ENCODE results near the gene ADAMTS4. TPM values are rescaled to one million over a fixed set of nuclear protein-coding genes. Genes with fewer than 3 reads are reported as not detected.

The ADAMTS4 gene
- total and polyA plus RNA-seq, 2 donors (not counting 1 experiment from before 2014, with no cell fraction given): 0.10 TPM; not detected in 1

- Histone ChIP-seq H3K27ac (ENCODE audit: low read length in 2 of 2) (peak overlapping the region; percentile 89 to 92), H3K79me2 (ENCODE audit: control insufficient read depth, insufficient read depth, low read length) (peaks cover 29% of the 10 kb centered on the region), H3K4me3 (ENCODE audit: control extremely low read depth in 1 of 5, extremely low read depth in 1 of 5, insufficient read depth in 1 of 5, low read depth in 2 of 5, low read length in 4 of 5) (peak overlapping the region in 4 of 5 experiments; percentile 69 to 82 (median 74)), H3K9ac (ENCODE audit: low read length) (peak overlapping the region; percentile 78), H2AFZ (ENCODE audit: insufficient read depth, low read depth, low read length, poor library complexity, severe bottlenecking) (no peak overlapping the region), H3K36me3 (replicated peaks in 1 of 2; ENCODE audit: control extremely low read depth in 1 of 2, control insufficient read depth in 1 of 2, extremely low read depth in 1 of 2, insufficient read depth in 2 of 2, low read length in 1 of 2) (peaks cover 0 to 35% of the 10 kb centered on the region in 2 experiments), H4K20me1 (ENCODE audit: control insufficient read depth, insufficient read depth, low read length, poor library complexity, severe bottlenecking) (no peaks in the 10 kb centered on the region), H3K9me3 (ENCODE audit: control extremely low read depth in 1 of 3, control insufficient read depth in 2 of 3, insufficient read depth in 1 of 3, low read length in 2 of 3) (no peaks in the 10 kb centered on the region), H3K4me2 (replicated peaks; ENCODE audit: low read depth, low read length, poor library complexity, severe bottlenecking) (peak overlapping the region; percentile 95), H3K4me1 (ENCODE audit: control insufficient read depth in 2 of 2, insufficient read depth in 2 of 2, low read length in 2 of 2) (peaks cover 28 to 36% of the 10 kb centered on the region in 2 donors), H3K27me3 (replicated peaks in 1 of 4; ENCODE audit: control extremely low read depth in 1 of 4, control insufficient read depth in 3 of 4, insufficient read depth in 4 of 4, low read length in 3 of 4) (no peaks in the 10 kb centered on the region)
- peaks cover 57% of the 10 kb centered on the region for H3K4me1 Mint-ChIP-seq
- intact Hi-C loops (cut with micrococcal nuclease): no loop called here
- WGBS (ENCODE audit: insufficient coverage): 91% methylated on average over 7 of the region's 14 CpGs
- CTCF ChIA-PET: interaction anchor here (0.5 to 4.8 kb wide), 22 partner anchors 10 to 218 kb away, joined by 3 to 47 read pairs (median 6); partner anchors contain the start of genes ARHGAP30, B4GALT3, DEDD and NDUFS2
- no peak for DNase-seq
- H3K27me3 Mint-ChIP-seq: no peaks in the 10 kb centered on the region
- H3K4me3 Mint-ChIP-seq: peak overlapping the region; percentile 52
- H3K27ac Mint-ChIP-seq: peak overlapping the region; percentile 77
- POLR2A ChIA-PET: interaction anchor here (0.6 to 2.2 kb wide), 11 partner anchors 8 to 125 kb away, joined by 3 to 12 read pairs (median 4); partner anchors contain the start of genes B4GALT3, TOMM40L, UFC1 and USF1
- no peak for ATAC-seq (ENCODE audit: low read depth)
- no peaks in the 10 kb centered on the region for H3K9me3 Mint-ChIP-seq (ENCODE audit: insufficient read depth)
- TF ChIP-seq CTCF (IDR thresholded peaks at IDR 0.05) (no peak), EZH2 (IDR thresholded peaks at IDR 0.05; ENCODE audit: borderline replicate concordance, insufficient read depth, low read depth, low read length, poor library complexity, severe bottlenecking) (no peak)
Observed at GRCh38 chr1:161164901-161165610, 33.8 kb downstream of the ADAMTS4 start.

- ChIA-PET CTCF (interaction anchor here (1.1 to 4.4 kb wide), 5 partner anchors 11 to 220 kb away, joined by 3 to 47 read pairs (median 19); partner anchors contain the start of gene B4GALT3), POLR2A (interaction anchor here (0.7 kb wide), 1 partner anchor 24 kb away, joined by 3 read pairs; no protein-coding TSS in a partner anchor)
- Mint-ChIP-seq H3K9me3 (ENCODE audit: insufficient read depth) (no peaks in the 10 kb centered on the region), H3K4me3 (no peak overlapping the region), H3K27me3 (no peaks in the 10 kb centered on the region), H3K27ac (peak overlapping the region; percentile 17), H3K4me1 (peaks cover 66% of the 10 kb centered on the region)
- Histone ChIP-seq H3K36me3 (replicated peaks in 1 of 2; ENCODE audit: control extremely low read depth in 1 of 2, control insufficient read depth in 1 of 2, extremely low read depth in 1 of 2, insufficient read depth in 2 of 2, low read length in 1 of 2) (peaks cover 0 to 27% of the 10 kb centered on the region in 2 experiments), H3K4me2 (replicated peaks; ENCODE audit: low read depth, low read length, poor library complexity, severe bottlenecking) (no peak overlapping the region), H3K9me3 (ENCODE audit: control extremely low read depth in 1 of 3, control insufficient read depth in 2 of 3, insufficient read depth in 1 of 3, low read length in 2 of 3) (peaks cover 0 to 3% (median 0%) of the 10 kb centered on the region in 3 donors), H4K20me1 (ENCODE audit: control insufficient read depth, insufficient read depth, low read length, poor library complexity, severe bottlenecking) (no peaks in the 10 kb centered on the region), H2AFZ (ENCODE audit: insufficient read depth, low read depth, low read length, poor library complexity, severe bottlenecking) (no peak overlapping the region), H3K27ac (ENCODE audit: low read length in 2 of 2) (no peak overlapping the region), H3K79me2 (ENCODE audit: control insufficient read depth, insufficient read depth, low read length) (peaks cover 36% of the 10 kb centered on the region), H3K9ac (ENCODE audit: low read length) (no peak overlapping the region), H3K4me1 (ENCODE audit: control insufficient read depth in 2 of 2, insufficient read depth in 2 of 2, low read length in 2 of 2) (peaks cover 34 to 44% of the 10 kb centered on the region in 2 donors), H3K4me3 (ENCODE audit: control extremely low read depth in 1 of 5, extremely low read depth in 1 of 5, insufficient read depth in 1 of 5, low read depth in 2 of 5, low read length in 4 of 5) (no peak overlapping the region), H3K27me3 (replicated peaks in 1 of 4; ENCODE audit: control extremely low read depth in 1 of 4, control insufficient read depth in 3 of 4, insufficient read depth in 4 of 4, low read length in 3 of 4) (no peaks in the 10 kb centered on the region)
- 100% methylated on average over 2 of the region's 5 CpGs for WGBS (ENCODE audit: insufficient coverage)
- TF ChIP-seq EZH2 (IDR thresholded peaks at IDR 0.05; ENCODE audit: borderline replicate concordance, insufficient read depth, low read depth, low read length, poor library complexity, severe bottlenecking): no peak
- TF ChIP-seq CTCF (IDR thresholded peaks at IDR 0.05): no peak
- intact Hi-C loops (cut with micrococcal nuclease): no loop called here
- DNase-seq (no peak), ATAC-seq (ENCODE audit: low read depth) (no peak)
Observed at GRCh38 chr1:161163793-161164192, 35.1 kb downstream of the ADAMTS4 start.

Measured in B cell (primary cell).